H1 (cell line): ENCODE measurements around the gene CYP27C1. TPM values are rescaled to one million over a fixed set of nuclear protein-coding genes. Genes with fewer than 3 reads are reported as not detected.

Experiments
- CHD7 ChIP-seq: fragments of 300-600 bp; sonication (generic); IDR thresholded peaks from 2 replicates; pipeline ENCODE4 v1.7.1; 2012; ENCODE audit warnings: low read length, moderate library complexity, mild to moderate bottlenecking, inconsistent platforms; ENCODE audit not compliant: insufficient replicate concordance
- RFX5 ChIP-seq: IDR thresholded peaks from 2 replicates; pipeline ENCODE4 v1.6.1; 2011; ENCODE audit warnings: low read depth, low read length, improper control_type of control experiment, borderline replicate concordance
- polyA plus RNA-seq, 7 experiments: library from polyadenylated mRNA; depleted of rRNA in 3 of 7; stranded (reverse) in 5 of 7; unstranded in 2 of 7; fragments of >200 nt in 5 of 7; fragments of 200-250 nt in 2 of 7; gene quantifications; 1 replicate in 5 of 7; 2 replicates in 1 of 7; 4 replicates in 1 of 7; pipeline versions ENCODE4 v1.2.1 to v1.2.3, GENCODE V29; 2011 to 2013; ENCODE audit warnings: missing spikeins in 2 of 7, mixed read lengths in 2 of 7
- total RNA-seq: library from RNA; stranded (reverse); fragmentation: NEBNext Ultra II Directional; extraction: Animal tissue kit (Norgen Biotek cat#: 25700); gene quantifications from 2 replicates; pipeline ENCODE4 v1.2.1, GENCODE V29; 2021

The CYP27C1 gene
- total and polyA plus RNA-seq, 2 of the 8 experiments (the other 6 are each of a cell fraction or from before 2014, with no cell fraction given) = 1.3 to 3.2 TPM

- TF ChIP-seq CHD7 = no peak
- no peak for TF ChIP-seq RFX5
Measured at GRCh38 chr2:127157651-127158485, 62.2 kb downstream of the CYP27C1 start (continued).
